ENCODE measurements around the gene DYNC2LI1. TPM values are rescaled to one million over a fixed set of nuclear protein-coding genes. Genes with fewer than 3 reads are reported as not detected.

The DYNC2LI1 gene
- total RNA-seq, 1 donor from 2014 or later: 8.9 TPM

DNA sequence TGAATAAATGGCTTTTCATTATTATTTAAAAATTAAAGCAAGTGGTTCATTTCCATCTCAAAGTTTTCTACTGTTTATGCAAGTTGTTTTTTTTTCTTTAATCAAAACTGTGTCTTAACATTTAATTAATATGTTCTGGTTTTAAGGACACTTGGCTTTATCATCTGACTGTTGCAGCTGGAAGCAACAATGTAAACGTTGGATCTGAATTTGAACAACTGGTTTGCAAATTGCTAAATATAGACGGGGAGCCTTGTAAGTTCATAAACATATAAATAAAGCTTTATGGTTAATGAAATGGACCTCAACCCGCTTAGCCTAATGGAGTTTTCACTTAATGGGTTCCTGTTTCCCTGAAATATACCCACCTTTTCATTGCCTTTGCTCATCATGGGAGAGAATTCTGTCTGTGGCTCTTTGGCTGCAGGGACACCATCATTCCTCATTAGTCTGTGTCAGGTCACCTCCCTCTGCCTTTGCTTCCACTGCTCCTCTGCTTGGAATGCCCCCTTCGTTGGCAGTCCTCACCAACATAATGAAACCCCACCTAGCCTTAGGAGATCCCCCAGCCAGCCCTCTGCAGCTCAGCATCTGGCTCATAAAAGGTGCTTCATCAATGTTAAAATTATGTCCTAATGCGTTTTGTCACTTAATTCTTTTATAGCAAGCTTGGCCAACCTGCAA, 44.2 kb upstream of the DYNC2LI1 start:
- ATAC-seq (ENCODE audit: low read depth): no peak
- Mint-ChIP-seq H3K27ac (no peak overlapping the region), H3K36me3 (ENCODE audit: low read depth) (no peaks in the 10 kb centered on the region), H3K4me3 (no peak overlapping the region), H3K27me3 (peaks cover 8% of the 10 kb centered on the region), H3K9me3 (no peaks in the 10 kb centered on the region), H3K4me1 (no peaks in the 10 kb centered on the region)
- ChIA-PET CTCF (no interaction called here), POLR2A (no interaction called here)
- DNase-seq: no peak
- TF ChIP-seq CTCF (IDR thresholded peaks at IDR 0.05): no peak
- intact Hi-C loops (cut with micrococcal nuclease): no loop called here

GRCh38 chr2:43731211-43731610, 42.6 kb upstream of the DYNC2LI1 start:
- no peaks in the 10 kb centered on the region for H3K4me1 Mint-ChIP-seq
- POLR2A ChIA-PET: no interaction called here
- no peaks in the 10 kb centered on the region for H3K36me3 Mint-ChIP-seq (ENCODE audit: low read depth)
- no peaks in the 10 kb centered on the region for H3K9me3 Mint-ChIP-seq
- no peak for TF ChIP-seq CTCF (IDR thresholded peaks at IDR 0.05)
- CTCF ChIA-PET: no interaction called here
- ATAC-seq (ENCODE audit: low read depth) (no peak), DNase-seq (no peak)
- H3K4me3 Mint-ChIP-seq: no peak overlapping the region
- peaks cover 10% of the 10 kb centered on the region for H3K27me3 Mint-ChIP-seq
- intact Hi-C loops (cut with micrococcal nuclease): no loop called here
- no peak overlapping the region for H3K27ac Mint-ChIP-seq

GRCh38 chr2:43736637-43737036, 37.2 kb upstream of the DYNC2LI1 start:
- no peaks in the 10 kb centered on the region for H3K36me3 Mint-ChIP-seq (ENCODE audit: low read depth)
- H3K4me3 Mint-ChIP-seq: no peak overlapping the region
- no peak for TF ChIP-seq CTCF (IDR thresholded peaks at IDR 0.05)
- no peak for ATAC-seq (ENCODE audit: low read depth)
- ChIA-PET CTCF (no interaction called here), POLR2A (no interaction called here)
- H3K4me1 Mint-ChIP-seq: no peaks in the 10 kb centered on the region
- H3K9me3 Mint-ChIP-seq: no peaks in the 10 kb centered on the region
- peaks cover 19% of the 10 kb centered on the region for H3K27me3 Mint-ChIP-seq
- DNase-seq: no peak
- no peak overlapping the region for H3K27ac Mint-ChIP-seq
- intact Hi-C loops (cut with micrococcal nuclease): no loop called here

DNA sequence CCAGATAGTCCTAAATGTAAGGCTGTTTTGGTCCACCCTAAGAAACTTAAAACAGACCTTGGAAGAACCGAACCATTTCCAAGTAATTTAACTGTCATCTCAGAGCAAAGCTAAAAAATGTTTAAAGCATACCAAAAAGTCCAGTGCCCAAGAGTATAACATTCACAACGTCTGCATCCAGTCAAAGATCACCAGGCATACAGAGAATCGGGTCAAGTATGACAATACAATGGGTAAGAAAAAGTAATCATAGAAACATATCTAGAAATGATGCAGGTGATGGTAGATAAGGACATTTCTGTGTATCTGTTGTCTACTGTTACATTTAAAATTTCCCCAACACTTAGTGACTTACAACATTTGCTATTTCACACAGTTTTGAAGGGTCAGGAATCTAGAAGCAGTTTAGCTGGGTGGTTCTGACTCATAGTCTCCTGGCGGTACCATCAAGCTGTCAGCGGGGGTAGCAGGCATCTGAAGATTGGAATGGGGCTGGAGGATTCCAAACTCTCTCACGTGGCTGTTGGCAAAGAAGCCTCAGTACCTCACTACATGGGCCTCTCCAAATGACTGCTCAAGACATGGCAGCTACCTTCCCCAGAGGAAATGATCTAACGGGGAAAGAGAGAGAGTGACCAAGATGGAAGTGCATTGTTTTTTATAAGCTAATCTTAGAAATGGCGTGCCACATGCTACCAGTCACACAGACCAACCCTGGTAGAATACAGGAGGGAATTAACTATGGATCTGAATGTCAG, 36.6 kb upstream of the DYNC2LI1 start:
- Mint-ChIP-seq H3K4me1 (no peaks in the 10 kb centered on the region), H3K36me3 (ENCODE audit: low read depth) (no peaks in the 10 kb centered on the region), H3K27me3 (peaks cover 19% of the 10 kb centered on the region), H3K9me3 (no peaks in the 10 kb centered on the region), H3K4me3 (no peak overlapping the region), H3K27ac (no peak overlapping the region)
- intact Hi-C loops (cut with micrococcal nuclease): no loop called here
- POLR2A ChIA-PET: no interaction called here
- CTCF ChIA-PET: no interaction called here
- no peak for TF ChIP-seq CTCF (IDR thresholded peaks at IDR 0.05)
- DNase-seq (no peak), ATAC-seq (ENCODE audit: low read depth) (no peak)

DNA sequence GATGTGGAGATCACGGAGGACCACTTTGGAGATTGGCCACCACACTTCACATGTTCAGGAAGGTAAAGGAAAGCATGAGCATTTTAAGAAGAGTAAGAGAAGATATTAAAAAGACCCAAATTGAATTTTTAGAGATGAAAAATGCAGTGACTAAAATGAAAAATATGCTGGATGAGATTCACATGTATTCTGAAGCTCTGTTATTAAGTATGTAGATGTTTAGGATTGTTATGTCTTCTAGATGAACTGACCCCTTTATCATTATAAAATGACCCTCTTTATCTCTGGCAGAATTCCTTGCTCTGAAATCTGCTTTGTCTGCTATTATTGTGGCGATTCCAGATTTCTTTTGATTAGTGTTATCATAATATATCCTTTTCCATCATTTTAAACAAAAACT, 36.0 kb upstream of the DYNC2LI1 start:
- TF ChIP-seq CTCF (IDR thresholded peaks at IDR 0.05): no peak
- ChIA-PET POLR2A (no interaction called here), CTCF (no interaction called here)
- Mint-ChIP-seq H3K27ac (no peak overlapping the region), H3K9me3 (no peaks in the 10 kb centered on the region), H3K27me3 (peaks cover 15% of the 10 kb centered on the region), H3K4me1 (no peaks in the 10 kb centered on the region), H3K36me3 (ENCODE audit: low read depth) (no peaks in the 10 kb centered on the region), H3K4me3 (no peak overlapping the region)
- DNase-seq (no peak), ATAC-seq (ENCODE audit: low read depth) (no peak)
- intact Hi-C loops (cut with micrococcal nuclease): no loop called here
